ENCODE results near the gene CCDC30.

- TF ChIP-seq CTCF (IDR thresholded peaks at IDR 0.05; ENCODE audit: low read depth, low read length) (no peak), EZH2phosphoT487 (IDR thresholded peaks at IDR 0.05; ENCODE audit: low read depth) (no peak)
Observed at GRCh38 chr1:42531043-42531442, 68.0 kb downstream of the CCDC30 start.
